ENCODE measurements around the gene PRKCG.

DNA sequence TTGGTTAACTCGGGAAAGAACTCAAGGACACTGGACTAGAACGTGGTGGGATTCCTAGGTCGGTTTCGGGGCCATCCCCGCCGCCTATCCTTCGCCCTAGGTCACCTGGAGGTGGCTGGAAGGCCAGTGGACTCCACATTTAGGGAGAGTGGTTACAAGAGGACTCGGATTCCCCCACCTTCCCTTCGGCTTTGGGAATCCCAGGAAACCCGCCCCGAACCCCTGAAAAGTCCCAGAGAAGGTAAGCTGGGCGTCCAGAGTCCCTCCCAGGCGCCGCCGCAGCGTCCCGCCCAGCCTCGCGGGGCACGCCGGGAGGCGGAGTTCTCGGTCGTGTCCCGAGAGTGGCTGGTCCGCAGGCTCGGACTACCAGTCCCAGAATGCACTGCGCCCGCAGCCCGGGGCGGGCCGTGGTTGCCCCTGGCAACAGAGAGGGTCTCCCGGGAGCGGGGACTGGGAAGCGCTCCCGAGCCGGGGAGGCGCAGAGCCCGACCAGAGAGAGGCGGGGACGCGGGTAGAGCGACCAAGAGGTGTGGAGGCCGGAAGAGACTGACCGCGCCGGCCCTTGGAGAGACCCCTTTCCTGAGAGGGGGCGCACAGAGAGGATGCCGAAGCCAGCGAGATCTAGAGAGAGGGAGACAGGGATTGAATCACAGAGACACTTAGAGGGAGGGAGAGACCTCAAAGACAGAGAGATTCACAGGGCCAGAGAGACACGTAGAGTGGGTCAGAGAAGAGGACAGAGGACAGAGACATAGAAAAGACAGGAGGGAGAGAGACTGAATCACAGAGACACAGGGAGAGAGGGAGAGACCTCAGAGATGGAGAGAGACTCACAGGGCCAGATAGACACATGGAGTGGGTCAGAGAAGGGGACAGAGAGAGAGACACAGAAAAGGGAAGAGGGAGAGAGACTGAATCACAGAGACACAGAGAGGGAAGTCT is 2.6 kb upstream of the PRKCG start:
- TF ChIP-seq, protein P1, sequence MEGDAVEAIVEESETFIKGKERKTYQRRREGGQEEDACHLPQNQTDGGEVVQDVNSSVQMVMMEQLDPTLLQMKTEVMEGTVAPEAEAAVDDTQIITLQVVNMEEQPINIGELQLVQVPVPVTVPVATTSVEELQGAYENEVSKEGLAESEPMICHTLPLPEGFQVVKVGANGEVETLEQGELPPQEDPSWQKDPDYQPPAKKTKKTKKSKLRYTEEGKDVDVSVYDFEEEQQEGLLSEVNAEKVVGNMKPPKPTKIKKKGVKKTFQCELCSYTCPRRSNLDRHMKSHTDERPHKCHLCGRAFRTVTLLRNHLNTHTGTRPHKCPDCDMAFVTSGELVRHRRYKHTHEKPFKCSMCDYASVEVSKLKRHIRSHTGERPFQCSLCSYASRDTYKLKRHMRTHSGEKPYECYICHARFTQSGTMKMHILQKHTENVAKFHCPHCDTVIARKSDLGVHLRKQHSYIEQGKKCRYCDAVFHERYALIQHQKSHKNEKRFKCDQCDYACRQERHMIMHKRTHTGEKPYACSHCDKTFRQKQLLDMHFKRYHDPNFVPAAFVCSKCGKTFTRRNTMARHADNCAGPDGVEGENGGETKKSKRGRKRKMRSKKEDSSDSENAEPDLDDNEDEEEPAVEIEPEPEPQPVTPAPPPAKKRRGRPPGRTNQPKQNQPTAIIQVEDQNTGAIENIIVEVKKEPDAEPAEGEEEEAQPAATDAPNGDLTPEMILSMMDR (IDR thresholded peaks at IDR 0.05; ENCODE audit: insufficient read depth, low read length, poor library complexity, severe bottlenecking): no peak
- no peak for TF ChIP-seq EZH2phosphoT487 (conservative IDR thresholded peaks at IDR 0.05; ENCODE audit: low read length)
